ENCODE measurements around the gene CGNL1.

The CGNL1 gene

DNA sequence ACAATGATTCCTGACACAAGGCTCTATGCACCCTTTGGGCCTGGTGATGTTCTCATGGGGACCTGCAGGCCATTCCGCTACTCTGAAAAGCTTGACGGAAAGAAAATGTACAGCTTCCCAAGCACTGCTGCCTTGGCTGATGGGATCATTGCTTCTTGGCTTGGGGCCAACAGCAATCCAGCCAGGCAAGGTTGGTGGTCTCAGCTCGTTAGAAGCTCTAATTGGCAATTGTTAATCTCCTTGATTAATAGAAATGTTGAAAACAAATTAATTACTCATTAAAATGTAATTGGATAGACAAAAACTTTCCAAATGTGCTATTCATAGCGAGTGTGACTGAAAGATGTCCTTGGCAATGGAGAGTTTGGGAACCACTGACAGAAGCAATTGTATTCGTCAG lies 199.1 kb downstream of the CGNL1 start:
- no peak for DNase-seq (ENCODE audit: low read depth)

DNA sequence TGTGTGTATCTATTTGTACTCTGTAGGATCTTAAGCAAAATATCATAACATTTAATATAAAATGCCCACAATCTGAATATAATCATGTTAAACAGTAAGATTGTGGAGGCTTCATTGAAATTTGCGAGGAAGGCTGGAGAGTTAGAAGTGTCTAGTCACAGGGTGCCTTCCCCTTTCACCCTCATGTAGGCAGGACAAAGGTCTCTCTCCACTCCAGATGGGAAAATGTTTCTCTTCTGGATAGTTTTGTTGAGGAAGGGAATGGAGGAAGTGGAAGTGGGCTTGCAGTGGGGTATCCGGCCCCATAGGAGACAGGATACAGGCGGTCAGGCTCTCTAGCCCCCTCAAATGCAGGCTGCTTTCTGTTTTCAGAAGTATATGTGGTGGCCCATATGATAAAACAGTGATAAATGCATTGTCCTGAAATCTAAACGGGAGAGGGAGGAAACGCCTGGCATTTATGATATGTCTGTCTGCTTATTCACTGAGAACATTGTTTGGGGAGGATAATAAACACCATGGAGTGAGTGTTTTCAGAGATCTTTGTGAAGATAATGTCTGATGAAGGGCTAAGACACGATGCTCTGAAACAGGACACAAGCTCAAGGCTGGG lies 202.1 kb downstream of the CGNL1 start:
- DNase-seq (ENCODE audit: low read depth), result no peak

DNA sequence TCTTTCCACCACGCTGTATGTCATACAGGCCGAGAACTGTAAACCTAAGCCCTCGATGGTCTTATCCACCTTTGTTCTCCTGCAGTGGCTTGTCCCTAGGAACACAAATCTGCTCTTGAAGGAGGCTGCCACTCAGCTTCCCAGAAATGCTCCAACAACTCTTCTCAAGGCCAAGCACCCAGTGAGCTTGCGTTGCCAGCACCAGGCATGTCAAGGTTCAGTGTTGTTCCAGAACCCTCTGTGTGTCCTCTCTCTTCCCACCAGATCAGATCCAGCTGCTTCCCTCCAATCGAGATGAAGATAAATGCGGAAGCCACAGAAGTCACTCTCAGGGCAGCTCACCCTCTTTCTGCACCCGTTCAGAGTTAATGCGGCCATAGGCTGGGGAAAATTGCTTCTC lies 204.1 kb downstream of the CGNL1 start:
- no peak for DNase-seq (ENCODE audit: low read depth)

DNA sequence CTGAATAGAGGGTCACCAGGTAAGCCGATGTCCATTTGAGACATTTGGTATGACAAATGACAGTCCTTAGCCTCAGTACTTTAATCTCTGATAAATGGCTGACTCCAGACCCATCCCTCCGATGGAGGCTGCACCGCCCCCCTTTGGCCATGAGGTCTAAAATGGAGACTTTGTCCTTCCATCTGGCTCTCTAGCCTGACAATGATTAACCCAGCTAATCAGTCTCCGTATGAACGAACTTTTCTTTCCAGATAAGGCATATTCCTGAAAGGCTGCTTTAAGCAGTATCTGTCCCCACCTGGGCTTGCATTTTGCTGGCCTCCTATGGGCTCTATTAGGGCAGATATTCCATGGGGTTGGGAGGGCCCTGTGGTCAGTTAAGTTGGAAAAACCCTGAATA lies 204.6 kb downstream of the CGNL1 start:
- no peak for DNase-seq (ENCODE audit: low read depth)

DNA sequence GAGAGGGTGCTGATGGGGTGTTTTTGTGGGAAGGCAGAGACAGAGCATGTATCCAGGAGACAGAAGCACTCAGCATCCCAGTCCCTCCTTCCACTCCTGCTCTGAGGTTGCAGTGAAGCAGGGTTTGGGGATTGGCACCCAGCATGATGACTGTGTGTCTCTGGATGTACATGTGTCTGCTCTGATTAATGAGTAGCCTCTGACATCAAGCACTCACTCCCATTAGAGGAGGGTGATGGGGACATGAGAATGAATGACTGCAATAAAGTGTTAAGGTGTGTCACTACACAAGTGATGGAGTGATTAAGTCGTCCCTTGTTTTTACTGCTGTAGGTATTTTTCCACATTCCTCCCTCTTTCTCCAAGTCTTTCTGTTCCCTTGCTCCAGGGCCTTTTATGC lies 205.8 kb downstream of the CGNL1 start:
- no peak for DNase-seq (ENCODE audit: low read depth)

DNA sequence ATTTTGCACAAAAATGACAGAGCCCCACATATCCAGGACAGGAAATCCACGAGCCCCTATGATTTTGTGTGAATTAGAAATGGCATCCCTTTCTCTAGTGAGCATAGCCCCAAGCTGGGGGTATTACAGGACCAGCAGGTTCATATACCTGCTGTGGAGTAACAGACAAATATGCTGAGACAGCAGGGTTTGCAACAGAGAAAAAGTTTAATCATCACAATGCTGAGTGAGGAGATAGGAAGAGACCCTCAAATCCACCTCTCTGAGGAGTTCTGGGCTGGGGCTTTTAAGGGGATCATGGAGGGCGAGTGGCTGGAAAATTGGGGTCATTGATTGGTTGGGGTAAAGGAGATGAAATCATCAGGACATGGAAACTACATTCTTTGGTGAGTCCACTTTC lies 207.0 kb downstream of the CGNL1 start:
- no peak for DNase-seq (ENCODE audit: low read depth)

DNA sequence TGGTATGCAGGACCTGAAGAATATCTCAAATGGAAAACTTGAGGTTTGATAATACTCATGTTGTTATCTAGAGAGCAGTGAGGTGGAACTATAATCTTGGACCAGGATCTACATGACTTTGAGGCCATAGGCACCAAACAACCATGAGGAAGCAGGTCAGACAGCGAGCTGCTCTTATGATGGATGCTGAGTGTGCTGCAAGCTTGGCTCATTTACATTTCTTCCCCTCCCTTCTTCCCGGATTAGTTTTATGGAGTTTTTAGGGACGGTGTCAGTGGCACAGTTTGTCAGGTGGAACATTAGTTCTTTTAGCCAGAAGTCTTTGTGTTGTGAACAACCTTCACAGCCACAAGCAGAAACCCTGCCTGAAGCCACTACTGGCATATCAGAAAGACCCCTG lies 207.4 kb downstream of the CGNL1 start:
- no peak for DNase-seq (ENCODE audit: low read depth)

DNA sequence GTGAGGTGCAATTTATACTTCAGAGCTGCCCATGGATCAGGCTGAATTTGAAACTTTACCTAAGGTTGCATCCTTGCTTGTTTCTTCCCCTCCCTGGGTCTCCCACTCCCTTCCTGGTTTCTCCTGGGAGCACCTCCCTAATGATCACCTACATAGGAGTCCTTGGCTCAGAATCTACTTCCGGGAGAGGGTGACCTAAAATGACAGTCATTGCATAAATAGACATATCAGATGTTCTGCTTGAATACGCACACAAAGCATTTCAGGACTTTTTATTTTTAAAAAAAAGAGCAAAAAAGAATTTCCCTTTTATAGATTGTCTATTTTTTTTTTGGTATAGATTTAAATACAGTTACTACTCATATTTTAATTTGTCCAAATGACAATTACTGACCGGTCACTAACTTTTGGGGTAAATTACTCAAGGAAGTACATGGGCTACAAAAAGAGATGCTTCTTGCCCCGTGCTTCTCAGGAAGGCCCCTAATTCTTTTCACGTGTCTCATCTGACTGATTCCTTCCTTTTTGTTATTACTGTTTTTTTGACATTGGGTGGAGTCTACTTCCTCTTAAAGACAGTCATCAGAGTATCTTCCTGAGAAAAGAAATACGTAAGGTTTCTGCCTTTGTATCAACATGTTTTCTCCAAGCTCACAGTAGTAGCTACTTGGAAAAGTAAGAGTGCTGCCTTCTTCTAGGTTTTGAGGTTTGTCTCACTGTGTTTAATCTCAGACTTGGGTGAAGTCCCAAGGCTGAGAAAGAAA lies 210.5 kb downstream of the CGNL1 start:
- no peak for DNase-seq (ENCODE audit: low read depth)

DNA sequence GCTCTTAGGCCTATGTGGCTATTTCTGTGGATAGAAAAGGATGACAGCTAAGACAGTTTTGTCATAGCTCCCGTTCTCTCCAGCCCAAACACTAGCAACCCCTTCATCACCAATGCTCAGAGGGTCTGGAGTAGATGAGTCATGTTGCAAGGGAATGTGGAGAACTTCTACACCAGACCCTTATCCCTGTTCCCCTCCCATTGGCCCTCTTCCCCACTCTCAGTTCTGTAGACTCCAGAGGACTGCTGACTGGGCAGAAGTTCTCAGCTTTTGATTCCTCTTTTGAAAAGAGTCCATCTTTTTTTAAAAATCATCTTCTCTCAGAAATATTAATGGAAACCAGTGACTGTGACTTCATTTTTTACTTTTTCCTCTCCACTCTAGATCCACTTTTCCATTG lies 213.0 kb downstream of the CGNL1 start:
- DNase-seq (ENCODE audit: low read depth), result no peak

DNA sequence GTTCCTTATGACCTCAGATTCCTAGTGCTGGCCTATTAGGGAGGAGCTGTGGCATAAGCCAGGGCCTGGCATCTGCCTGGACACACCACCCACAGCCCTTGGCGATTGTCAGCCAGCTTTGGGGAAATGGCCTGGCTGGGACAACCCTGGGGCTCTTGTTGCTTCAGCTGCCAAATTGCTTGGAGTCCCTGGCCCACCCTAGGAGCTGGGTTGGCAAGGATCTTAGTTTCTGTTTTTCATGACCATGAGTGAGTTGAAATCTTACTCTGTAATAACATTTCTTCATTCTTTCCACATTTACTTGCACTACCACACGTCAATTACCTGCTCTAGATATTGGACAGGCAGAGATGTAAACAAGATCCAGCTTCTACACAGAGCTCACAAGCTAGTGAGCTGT lies 213.4 kb downstream of the CGNL1 start:
- no peak for DNase-seq (ENCODE audit: low read depth)

DNA sequence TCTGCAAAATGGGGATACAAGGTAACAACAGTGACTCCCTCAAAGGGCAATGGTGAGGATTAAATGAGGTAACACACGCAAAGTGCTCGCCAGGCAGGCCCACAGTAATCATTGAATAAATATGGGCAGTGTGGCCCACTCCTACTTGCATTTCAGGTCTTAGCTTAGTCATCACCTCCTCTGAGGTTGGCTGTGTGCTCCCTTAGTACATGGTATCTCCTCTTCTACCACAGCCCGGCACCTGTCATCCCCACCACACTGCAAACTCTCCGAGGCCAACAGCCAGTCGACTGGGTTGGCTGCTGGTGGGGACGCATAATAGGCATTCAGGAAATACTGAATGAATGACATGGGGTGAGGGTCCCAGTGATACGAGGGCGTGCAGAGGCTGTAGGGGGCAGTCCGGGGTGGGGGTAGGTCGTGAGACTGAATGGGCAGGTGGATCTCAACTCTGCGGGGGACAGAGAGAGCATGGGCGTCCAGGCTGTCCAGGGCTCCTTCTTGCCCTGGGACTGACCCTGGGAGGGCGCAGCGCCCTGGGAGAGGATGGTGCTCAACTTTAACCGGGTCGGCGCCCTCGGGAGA lies 215.0 kb downstream of the CGNL1 start:
- no peak for DNase-seq (ENCODE audit: low read depth)

DNA sequence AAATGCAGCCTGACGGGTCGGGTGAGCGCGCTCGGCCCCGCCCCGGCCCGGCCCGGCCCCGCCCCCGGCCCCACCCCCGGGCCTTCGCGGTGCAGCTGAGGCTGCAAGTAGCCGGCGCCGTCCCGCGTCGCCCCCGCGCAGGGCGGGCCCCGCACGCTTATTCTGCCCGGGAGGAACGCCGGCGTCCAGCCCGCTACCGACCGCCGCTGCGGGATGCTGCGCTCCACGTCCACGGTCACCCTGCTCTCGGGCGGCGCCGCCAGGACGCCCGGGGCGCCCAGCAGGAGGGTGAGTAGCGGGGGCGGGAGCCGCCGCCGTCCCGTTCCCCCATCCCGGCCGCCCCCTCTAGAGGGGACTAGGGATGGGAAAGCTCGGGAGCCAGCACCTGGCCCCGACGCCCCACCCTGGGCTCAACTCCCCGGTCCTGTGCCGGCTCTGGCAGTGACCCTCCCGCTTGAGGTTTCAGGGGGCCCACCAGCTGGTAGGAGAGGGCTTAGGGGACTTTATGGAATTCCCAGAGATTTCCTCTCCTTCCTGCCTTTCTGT lies 215.6 kb downstream of the CGNL1 start, which contains the start of gene MYZAP:
TSS of gene MYZAP (plus strand) at position 83 of the 546 bp plus-strand sequence. CDS start at position 214, 131 bp downstream.
- DNase-seq (ENCODE audit: low read depth), result peak; percentile 38

DNA sequence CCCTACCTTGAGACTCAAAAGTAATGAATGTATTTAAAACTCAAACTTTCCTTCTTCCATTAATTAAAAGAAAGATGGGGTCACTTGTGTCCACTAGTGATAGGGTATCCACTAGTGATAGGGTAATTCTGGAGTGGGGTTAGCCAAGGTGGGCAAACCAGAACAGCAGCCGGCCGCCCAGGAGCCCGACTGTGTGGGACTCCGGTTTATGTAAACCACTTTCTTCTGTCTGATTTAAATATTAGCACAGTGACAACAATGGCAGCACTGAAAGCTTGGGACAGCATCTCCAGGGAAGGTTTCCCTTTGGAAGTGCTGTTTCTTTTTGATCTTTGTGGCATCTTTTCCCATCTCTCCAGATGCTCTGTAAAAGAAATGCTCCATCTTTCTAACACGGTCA lies 216.1 kb downstream of the CGNL1 start:
- no peak for DNase-seq (ENCODE audit: low read depth)

DNA sequence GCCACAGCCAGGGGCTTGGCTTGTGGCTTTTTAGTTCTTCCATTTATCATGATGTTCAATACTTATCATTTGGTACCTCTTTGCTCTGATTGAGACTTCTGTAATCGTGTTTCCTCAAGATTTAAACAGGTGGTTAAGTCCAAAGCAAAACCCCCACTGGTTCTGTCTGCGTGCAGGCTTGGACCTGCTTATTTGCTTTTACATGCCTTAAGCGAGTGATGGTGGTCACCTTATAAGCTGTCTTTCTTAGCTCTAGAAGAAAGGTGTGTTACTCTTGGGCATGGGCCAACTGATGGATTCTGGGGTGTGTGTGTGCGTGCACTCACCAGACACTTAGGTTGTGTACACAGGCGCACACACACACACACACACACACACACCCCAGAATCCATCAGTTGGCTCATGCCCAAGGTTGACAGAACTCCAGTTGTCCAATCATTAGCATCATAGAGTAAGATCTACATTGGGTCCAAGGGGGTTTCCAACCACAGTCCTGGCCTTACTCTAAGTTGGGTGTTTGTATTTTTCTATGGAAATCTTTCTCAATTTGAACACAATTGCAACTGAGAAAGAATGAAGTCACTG lies 216.6 kb downstream of the CGNL1 start:
- no peak for DNase-seq (ENCODE audit: low read depth)

DNA sequence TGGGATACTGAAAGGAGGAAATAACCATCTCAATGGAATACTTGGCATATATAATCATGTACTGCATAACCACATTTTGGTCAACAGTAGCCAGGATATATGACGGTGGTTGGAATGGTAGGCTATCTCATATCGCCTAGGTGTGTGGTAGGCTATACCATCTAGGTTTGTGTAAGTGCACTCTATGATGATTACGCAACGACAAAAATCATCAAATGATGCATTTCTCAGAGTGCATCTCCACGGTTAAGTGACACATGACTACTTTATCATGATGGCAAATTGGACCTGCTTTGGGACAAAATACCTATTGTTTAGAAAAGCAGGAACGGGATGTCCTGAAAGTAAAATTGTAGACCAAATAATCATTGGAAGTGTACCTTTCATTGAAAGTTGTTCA lies 218.2 kb downstream of the CGNL1 start:
- DNase-seq (ENCODE audit: low read depth), result no peak

DNA sequence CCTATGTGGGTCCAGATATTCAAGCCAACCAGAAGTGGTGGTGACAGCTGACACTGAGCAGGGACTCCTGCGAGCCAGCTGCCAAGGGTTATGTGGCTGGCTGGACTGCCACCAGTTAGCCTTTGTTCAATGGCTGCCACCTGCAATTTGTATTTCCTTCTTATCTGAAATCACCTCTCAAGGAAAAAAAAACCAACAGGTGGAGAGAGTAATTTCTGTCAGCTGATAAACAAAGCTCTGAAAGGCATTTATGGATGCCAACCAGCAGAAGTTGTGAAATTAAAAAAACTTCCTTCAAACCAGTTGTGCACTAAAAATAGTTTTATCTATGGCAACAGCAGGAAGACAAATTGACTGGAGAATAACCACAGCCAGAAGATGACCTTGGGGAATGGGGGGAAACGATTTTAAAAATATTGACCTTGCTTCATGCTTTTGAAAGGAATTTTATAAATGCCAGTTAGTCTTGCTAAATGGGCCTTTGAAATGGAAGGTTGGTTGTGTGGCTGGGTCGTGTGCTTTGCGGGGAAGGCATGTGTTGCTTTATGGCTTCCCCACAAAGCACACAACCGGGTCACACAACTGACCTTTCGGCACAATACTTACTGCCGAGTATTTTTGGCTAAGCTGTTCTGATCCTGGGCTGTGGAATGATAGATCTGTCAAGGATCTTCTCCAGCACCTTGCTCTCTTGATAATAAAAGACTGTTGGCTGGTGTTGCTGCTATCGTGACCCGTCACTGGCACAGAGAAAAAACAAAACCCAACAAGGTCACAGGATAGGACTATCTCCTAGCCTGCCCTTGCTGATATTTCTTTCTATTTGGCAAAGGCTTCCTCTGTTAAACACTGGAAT lies 218.9 kb downstream of the CGNL1 start:
- DNase-seq (ENCODE audit: low read depth), result no peak

DNA sequence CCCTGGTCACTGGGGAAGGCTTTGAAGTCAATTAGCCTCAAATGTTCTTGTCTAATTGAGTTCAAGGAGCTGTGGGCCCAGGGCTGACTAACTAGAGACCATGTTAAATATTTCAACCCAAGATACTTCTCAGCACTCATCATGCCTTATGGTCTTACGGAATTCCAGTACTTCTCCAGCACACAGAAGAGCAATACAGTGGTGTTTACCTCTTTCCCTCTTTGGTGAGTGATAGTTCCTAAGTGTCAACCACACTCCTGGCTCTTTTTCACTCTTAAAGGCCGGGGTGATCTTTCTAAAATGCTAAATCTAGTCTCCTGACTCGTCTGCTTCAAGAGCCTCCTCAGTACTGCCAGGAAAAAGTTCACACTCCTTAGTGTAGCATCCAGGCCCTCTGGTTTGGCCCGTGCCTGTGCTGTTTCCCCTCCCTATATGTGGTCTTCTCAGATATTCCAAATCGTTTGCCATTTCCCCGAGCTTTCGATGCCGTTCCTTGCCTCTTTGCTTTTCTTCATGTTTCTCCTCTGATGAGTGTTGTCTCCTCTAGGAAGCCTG lies 220.1 kb downstream of the CGNL1 start:
- no peak for DNase-seq (ENCODE audit: low read depth)

DNA sequence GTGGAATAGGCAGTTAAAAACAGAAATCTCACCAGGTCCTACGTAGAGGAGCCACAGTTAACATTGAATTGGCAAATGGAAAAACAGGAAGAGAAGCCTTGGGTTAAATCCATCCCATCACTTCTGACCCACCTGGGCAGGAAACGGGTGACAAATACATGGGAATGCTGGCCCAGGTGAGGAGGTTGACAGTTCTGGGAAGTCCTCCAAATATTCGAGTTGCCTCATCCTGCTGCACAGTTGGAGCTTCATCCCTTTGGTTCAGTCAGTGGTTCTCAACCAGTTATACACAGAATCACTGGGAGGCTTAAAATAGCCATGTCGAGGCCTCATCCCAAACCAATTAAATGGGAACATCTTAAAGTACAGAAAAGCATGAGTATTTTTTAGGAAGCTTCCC lies 220.7 kb downstream of the CGNL1 start:
- DNase-seq (ENCODE audit: low read depth), result no peak

DNA sequence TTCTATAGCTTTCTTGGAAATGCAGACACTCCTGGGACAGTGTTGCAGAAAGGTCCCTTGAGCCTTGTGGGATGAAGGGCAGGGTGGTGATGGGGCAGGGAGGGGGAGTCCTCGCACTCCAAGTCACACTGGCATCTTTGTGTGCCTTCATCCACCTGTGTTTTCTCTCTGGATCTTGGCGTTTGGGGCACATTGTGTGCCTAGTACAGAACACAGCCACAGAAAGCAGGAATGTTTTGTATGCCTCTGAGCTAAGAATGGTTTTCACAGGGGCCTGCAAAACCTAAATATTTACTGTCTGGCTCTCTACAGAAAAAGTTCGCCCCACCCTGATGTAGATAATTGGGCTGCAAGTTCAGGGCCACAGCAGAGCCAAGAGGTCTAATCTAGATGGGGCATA lies 221.1 kb downstream of the CGNL1 start:
- DNase-seq (ENCODE audit: low read depth), result no peak

DNA sequence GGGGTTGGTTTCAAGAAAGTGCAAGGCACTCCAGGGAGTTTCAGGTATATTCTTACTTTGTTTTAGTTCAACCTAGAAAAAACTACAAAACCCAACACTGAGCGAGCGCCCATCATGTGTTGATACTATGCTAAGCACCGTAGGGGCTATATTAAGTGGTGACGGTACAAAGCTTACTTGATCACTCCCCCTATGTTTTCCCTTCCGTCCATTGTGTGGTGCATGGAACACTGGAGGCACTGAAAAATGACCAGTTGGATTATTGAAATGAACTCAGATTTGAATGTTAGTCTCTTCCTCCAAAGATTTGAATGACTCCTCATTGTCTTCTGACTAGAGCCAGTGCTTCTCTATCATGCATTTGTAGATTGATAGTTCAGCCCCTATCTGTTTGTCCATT lies 222.0 kb downstream of the CGNL1 start:
- DNase-seq (ENCODE audit: low read depth), result no peak

DNA sequence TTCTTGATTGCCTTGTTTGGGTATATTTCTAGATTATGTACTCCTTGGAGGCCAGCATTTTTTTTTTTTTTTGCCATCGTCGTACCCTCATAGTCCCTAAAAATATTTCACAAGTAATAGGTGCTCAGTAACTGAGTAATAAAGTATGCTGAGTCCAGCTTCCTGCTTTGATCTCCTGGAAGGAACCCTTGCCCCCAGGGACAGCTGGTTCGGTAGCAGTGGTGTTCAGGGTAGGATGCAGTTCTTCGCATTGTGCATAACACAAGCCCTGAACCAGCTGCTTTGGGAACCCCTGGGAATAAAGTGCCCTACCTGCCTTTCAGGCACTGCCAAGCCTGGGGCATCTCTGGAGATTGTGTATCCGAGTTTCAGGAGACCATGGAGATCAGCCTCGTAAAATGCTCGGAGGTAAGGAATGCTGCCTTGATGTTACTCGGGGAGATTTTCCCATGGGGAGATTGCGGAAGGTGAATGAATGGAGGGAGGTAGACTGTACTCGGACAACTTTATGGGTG lies 223.0 kb downstream of the CGNL1 start:
- no peak for DNase-seq (ENCODE audit: low read depth)

All from stimulated activated CD4-positive, alpha-beta T cell treated with anti-CD3 and anti-CD28 coated beads, Interleukin-2, amount 100 ng/mL, for 4 hours (primary cell).